Measurements from ENCODE around the gene NINL. TPM values are rescaled to one million over a fixed set of nuclear protein-coding genes. Genes with fewer than 3 reads are reported as not detected.
A peak's percentile ranks its signal among the peaks of the same experiment; 100 is the strongest.

The NINL gene
- total RNA-seq, 1 donor from 2014 or later, result 14.8 TPM

GRCh38 chr20:25407311-25408169, 177.8 kb downstream of the NINL start, which contains the start of gene GINS1:
GINS1 (plus strand) TSS chr20:25407673; CDS start chr20:25407821, 148 bp downstream.
- intact Hi-C loops (cut with DNase I), result no loop called here
- DNase-seq (ENCODE audit: low spot score) (peak; percentile 86), ATAC-seq (peak; percentile 96)

Other genes with a start within 250 kb of the NINL start
- gene ABHD12, start 194.7 kb downstream of the NINL start, total RNA-seq, result 70.4 TPM
- 1.4 TPM for gene GINS1, start 177.9 kb downstream of the NINL start, total RNA-seq
- gene NANP, start 38.5 kb upstream of the NINL start, total RNA-seq, result 4.6 TPM
- 22.6 TPM for gene ZNF337, start 111.3 kb upstream of the NINL start, total RNA-seq